Endodermal cell (in vitro differentiated cells): ENCODE measurements around the gene PAX5. TPM values are rescaled to one million over a fixed set of nuclear protein-coding genes. Genes with fewer than 3 reads are reported as not detected.

Source experiments
- DNase-seq: peaks from one replicate; pipeline ENCODE4 v3.0.0-alpha.2; 2017
- H3K27ac ChIP-seq: 2 replicates; pipeline ENCODE4 v1.5.1; 2013; ENCODE audit warnings: mild to moderate bottlenecking, low read depth, low read length, moderate library complexity
- H3K27me3 ChIP-seq: 2 replicates; pipeline ENCODE4 v1.6.1; 2013; ENCODE audit warnings: mild to moderate bottlenecking, low read length, moderate library complexity; ENCODE audit not compliant: insufficient read depth, control insufficient read depth, poor library complexity, severe bottlenecking
- H3K36me3 ChIP-seq: 2 replicates; pipeline ENCODE4 v1.7.0; 2013; ENCODE audit warnings: mild to moderate bottlenecking, low read length, moderate library complexity; ENCODE audit not compliant: control insufficient read depth, insufficient read depth
- H3K4me1 ChIP-seq: one replicate; pipeline ENCODE4 v1.7.0; 2013; ENCODE audit warnings: low read length; ENCODE audit not compliant: control insufficient read depth, insufficient read depth
- H3K4me3 ChIP-seq: 2 replicates; pipeline ENCODE4 v1.5.1; 2013; ENCODE audit warnings: mild to moderate bottlenecking, low read length, moderate library complexity
- H3K9ac ChIP-seq: 2 replicates; pipeline ENCODE4 v1.6.1; 2013; ENCODE audit warnings: mild to moderate bottlenecking, low read length, moderate library complexity; ENCODE audit not compliant: poor library complexity, severe bottlenecking; ENCODE audit errors: extremely low read depth
- H3K9me3 ChIP-seq: 2 replicates; pipeline ENCODE4 v1.6.1; 2013; ENCODE audit warnings: mild to moderate bottlenecking, low read length, moderate library complexity; ENCODE audit not compliant: control insufficient read depth
- H3K27ac Mint-ChIP-seq: 2 replicates; pipeline ENCODE4 v1.8.0; 2020; ENCODE audit warnings: mixed read lengths
- H3K27me3 Mint-ChIP-seq: 2 replicates; pipeline ENCODE4 v1.8.0; 2021; ENCODE audit warnings: mild to moderate bottlenecking, mixed read lengths; ENCODE audit not compliant: insufficient read depth
- H3K36me3 Mint-ChIP-seq: 2 replicates; pipeline ENCODE4 v1.8.0; 2020; ENCODE audit warnings: low read depth, mixed read lengths
- H3K4me1 Mint-ChIP-seq: 2 replicates; pipeline ENCODE4 v1.8.0; 2020; ENCODE audit warnings: mixed read lengths
- H3K4me3 Mint-ChIP-seq: 2 replicates; pipeline ENCODE4 v1.8.0; 2020; ENCODE audit warnings: mild to moderate bottlenecking, moderate library complexity, mixed read lengths
- H3K9me3 Mint-ChIP-seq: 2 replicates; pipeline ENCODE4 v1.8.0; 2020; ENCODE audit warnings: mild to moderate bottlenecking, mixed read lengths
- WGBS, 2 experiments: methylation state at CpG; one replicate each; pipeline versions ENCODE4 v1.1.5 to v1.1.7; 2013; ENCODE audit warnings: missing lambda C conversion rate in 2 of 2, mixed read lengths in 1 of 2; ENCODE audit not compliant: insufficient coverage in 1 of 2, insufficient read length in 1 of 2; 5-methylcytosine and 5-hydroxymethylcytosine counted together
- total RNA-seq, 2 donors: library from RNA; stranded (reverse); fragmentation: NEBNext Ultra II Directional in 1 of 2; extraction: Animal tissue kit (Norgen Biotek cat#: 25700) in 1 of 2; gene quantifications; 2 replicates in 1 of 2; 3 replicates in 1 of 2; pipeline ENCODE4 v1.2.1, GENCODE V29; 2021
- TF ChIP-seq, protein P1 (sequence below): fragments of 200-600 bp; sonication (generic); conservative IDR thresholded peaks from 2 replicates; pipeline ENCODE4 v1.5.0; 2021; ENCODE audit warnings: antibody characterized with exemption, mild to moderate bottlenecking

PAX5 gene
- total RNA-seq, 2 donors from 2014 or later: 0.15 TPM; not detected in 1

DNA sequence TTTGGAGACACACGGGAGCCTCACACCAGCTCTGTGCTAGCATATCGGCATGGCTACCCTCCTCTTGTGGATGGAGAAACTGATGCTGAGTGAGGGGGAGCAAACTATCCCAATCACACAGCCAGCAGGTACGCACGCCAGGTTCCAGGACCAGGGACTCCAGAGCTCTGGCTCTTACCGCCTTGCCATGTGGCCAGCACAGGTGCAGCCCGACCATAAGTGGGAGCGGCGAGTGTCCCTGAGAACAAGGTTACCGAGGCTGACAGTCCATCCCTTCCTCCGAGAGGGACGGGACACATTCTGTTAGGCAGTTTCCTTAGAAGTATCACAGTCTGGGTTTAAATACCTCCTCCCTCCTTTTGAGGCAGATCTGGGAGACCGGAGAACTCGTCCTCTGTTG lies 86.0 kb downstream of the PAX5 start:
- Mint-ChIP-seq H3K36me3 (no peaks in the 10 kb centered on the region), H3K4me3 (no peak overlapping the region), H3K4me1 (peaks cover 9% of the 10 kb centered on the region), H3K27ac (no peak overlapping the region), H3K27me3 (peaks cover 7% of the 10 kb centered on the region), H3K9me3 (no peaks in the 10 kb centered on the region)
- Histone ChIP-seq H3K9ac (no peak overlapping the region), H3K36me3 (no peaks in the 10 kb centered on the region), H3K27me3 (no peaks in the 10 kb centered on the region), H3K4me1 (peaks cover 3% of the 10 kb centered on the region), H3K9me3 (no peaks in the 10 kb centered on the region), H3K27ac (no peak overlapping the region), H3K4me3 (no peak overlapping the region)
- 91 to 97% methylated on average over 8 to 11 of the region's 13 CpGs for WGBS, 2 experiments
- peak; percentile 41 for DNase-seq
- TF ChIP-seq, protein P1, sequence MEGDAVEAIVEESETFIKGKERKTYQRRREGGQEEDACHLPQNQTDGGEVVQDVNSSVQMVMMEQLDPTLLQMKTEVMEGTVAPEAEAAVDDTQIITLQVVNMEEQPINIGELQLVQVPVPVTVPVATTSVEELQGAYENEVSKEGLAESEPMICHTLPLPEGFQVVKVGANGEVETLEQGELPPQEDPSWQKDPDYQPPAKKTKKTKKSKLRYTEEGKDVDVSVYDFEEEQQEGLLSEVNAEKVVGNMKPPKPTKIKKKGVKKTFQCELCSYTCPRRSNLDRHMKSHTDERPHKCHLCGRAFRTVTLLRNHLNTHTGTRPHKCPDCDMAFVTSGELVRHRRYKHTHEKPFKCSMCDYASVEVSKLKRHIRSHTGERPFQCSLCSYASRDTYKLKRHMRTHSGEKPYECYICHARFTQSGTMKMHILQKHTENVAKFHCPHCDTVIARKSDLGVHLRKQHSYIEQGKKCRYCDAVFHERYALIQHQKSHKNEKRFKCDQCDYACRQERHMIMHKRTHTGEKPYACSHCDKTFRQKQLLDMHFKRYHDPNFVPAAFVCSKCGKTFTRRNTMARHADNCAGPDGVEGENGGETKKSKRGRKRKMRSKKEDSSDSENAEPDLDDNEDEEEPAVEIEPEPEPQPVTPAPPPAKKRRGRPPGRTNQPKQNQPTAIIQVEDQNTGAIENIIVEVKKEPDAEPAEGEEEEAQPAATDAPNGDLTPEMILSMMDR: no peak

DNA sequence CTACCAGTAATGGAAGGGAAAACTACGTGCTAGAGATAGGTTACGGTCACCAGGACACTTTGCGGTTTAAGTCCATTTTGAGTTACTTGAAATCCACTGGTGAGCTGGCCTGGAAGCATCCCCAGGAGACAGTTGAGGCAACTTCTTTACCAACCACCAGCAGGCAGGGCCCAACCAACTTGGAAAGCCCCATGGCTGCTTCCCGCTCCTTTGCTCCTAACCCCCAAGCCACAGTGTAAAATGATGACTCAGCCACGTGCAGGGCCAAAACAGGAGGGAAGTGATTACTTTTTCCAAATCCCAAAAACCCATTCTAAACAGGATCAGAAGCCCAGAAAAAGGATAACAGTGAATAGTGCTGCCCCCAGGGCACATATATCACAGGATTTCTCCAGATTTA lies 87.4 kb downstream of the PAX5 start:
- TF ChIP-seq, protein P1: no peak
- H3K27me3 ChIP-seq: no peaks in the 10 kb centered on the region
- WGBS, 2 experiments: 88 to 89% methylated on average over 3 to 5 of the region's 5 CpGs
- H3K27ac Mint-ChIP-seq: no peak overlapping the region
- peaks cover 9% of the 10 kb centered on the region for H3K4me1 Mint-ChIP-seq
- H3K9me3 Mint-ChIP-seq: no peaks in the 10 kb centered on the region
- no peaks in the 10 kb centered on the region for H3K36me3 ChIP-seq
- H3K4me3 Mint-ChIP-seq: no peak overlapping the region
- H3K4me3 ChIP-seq: no peak overlapping the region
- no peaks in the 10 kb centered on the region for H3K9me3 ChIP-seq
- H3K9ac ChIP-seq: no peak overlapping the region
- H3K4me1 ChIP-seq: peaks cover 3% of the 10 kb centered on the region
- H3K27ac ChIP-seq: no peak overlapping the region
- H3K27me3 Mint-ChIP-seq: peaks cover 7% of the 10 kb centered on the region
- peak; percentile 35 for DNase-seq
- no peaks in the 10 kb centered on the region for H3K36me3 Mint-ChIP-seq

- no peak overlapping the region for H3K4me3 ChIP-seq
- WGBS, 2 experiments: 91 to 93% methylated on average over 10 to 14 of the region's 14 CpGs
- Mint-ChIP-seq H3K4me1 (peaks cover 9% of the 10 kb centered on the region), H3K4me3 (no peak overlapping the region), H3K36me3 (no peaks in the 10 kb centered on the region), H3K9me3 (no peaks in the 10 kb centered on the region), H3K27ac (no peak overlapping the region), H3K27me3 (peaks cover 7% of the 10 kb centered on the region)
- TF ChIP-seq, protein P1: no peak
- no peaks in the 10 kb centered on the region for H3K9me3 ChIP-seq
- no peaks in the 10 kb centered on the region for H3K36me3 ChIP-seq
- no peak overlapping the region for H3K9ac ChIP-seq
- H3K27ac ChIP-seq: no peak overlapping the region
- H3K27me3 ChIP-seq: no peaks in the 10 kb centered on the region
- DNase-seq: peak; percentile 34
- peaks cover 3% of the 10 kb centered on the region for H3K4me1 ChIP-seq
Measured at GRCh38 chr9:36945999-36946398, 88.1 kb downstream of the PAX5 start.
